ENCODE data around the gene PIP5K1A. TPM values are rescaled to one million over a fixed set of nuclear protein-coding genes. Genes with fewer than 3 reads are reported as not detected.

The PIP5K1A gene
- total and polyA plus RNA-seq, 9 of the 15 experiments (the other 6 are each of a cell fraction or from before 2014, with no cell fraction given), result 1.9 to 42.4 (median 18.8) TPM

DNA sequence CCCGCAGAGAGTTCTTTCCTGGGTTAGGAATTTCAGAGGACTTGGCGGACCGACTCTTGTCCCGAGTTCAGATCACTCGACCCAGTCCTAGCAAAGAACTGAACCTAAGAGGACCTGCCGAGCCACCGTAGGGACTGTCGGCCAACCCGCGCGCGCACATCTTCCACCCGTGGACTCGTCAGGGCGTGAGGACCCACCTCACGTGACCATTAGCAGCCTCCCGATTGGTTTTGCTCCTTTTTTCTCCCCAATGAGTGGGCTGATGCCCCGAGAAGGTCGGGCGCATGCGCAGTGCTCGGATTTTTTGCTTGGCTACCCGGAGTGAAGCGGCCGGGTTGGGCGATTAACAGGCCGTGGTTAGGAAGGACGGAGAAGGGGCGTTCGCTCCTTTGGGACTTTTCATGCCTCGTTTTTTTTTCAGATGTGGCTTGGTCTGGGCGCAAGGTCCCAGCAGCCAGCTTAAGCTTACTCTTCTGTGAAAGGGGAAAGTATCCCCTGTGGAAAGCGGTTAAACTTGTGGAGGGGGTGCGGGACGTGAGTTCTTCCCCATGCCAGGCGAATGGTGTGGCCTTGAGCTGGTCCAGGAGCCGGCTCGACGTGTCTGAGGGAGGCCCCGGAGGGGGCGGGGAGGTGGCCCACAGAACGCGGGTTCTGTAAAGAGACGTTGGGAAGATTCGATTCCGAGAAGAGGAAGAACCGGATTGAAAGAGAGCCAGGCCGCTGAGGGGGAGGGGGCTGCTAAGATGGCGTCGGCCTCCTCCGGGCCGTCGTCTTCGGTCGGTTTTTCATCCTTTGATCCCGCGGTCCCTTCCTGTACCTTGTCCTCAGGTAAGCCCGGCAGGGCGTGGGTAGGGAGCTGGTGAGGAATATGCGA, at the start of gene PIP5K1A (continued):
- TF ChIP-seq, protein P1, sequence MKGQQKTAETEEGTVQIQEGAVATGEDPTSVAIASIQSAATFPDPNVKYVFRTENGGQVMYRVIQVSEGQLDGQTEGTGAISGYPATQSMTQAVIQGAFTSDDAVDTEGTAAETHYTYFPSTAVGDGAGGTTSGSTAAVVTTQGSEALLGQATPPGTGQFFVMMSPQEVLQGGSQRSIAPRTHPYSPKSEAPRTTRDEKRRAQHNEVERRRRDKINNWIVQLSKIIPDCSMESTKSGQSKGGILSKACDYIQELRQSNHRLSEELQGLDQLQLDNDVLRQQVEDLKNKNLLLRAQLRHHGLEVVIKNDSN (CRISPR knock-in tag; IDR thresholded peaks at IDR 0.05), result peak; percentile 99
- TF ChIP-seq ZNF707 (CRISPR knock-in tag; conservative IDR thresholded peaks at IDR 0.05) (no peak), SRF (CRISPR knock-in tag; IDR thresholded peaks at IDR 0.05) (no peak), ZNF77 (CRISPR knock-in tag; IDR thresholded peaks at IDR 0.05) (no peak), EGR1 (conservative IDR thresholded peaks at IDR 0.05) (peak; percentile 55), THRAP3 (IDR thresholded peaks at IDR 0.05; ENCODE audit: borderline replicate concordance) (no peak), ZNF274 (IDR thresholded peaks at IDR 0.05; ENCODE audit: borderline replicate concordance, low read depth, low read length) (no peak), NCOA2 (IDR thresholded peaks at IDR 0.05; ENCODE audit: partially characterized antibody in 2 of 2) (no peak), POU5F1 (IDR thresholded peaks at IDR 0.05; ENCODE audit: borderline replicate concordance, low read depth, low read length, partially characterized antibody) (no peak), FOSL1 (tag; conservative IDR thresholded peaks at IDR 0.05) (no peak; the same call in 1 of the 2 replicates), CBX2 (IDR thresholded peaks at IDR 0.05; ENCODE audit: insufficient read depth, low read length, poor library complexity, severe bottlenecking) (no peak), KAT8 (IDR thresholded peaks at IDR 0.05; ENCODE audit: low read depth) (no peak), STAT5B (CRISPR knock-in tag; IDR thresholded peaks at IDR 0.05) (no peak), ZNF324 (CRISPR knock-in tag; IDR thresholded peaks at IDR 0.05) (no peak), ZBED1 (IDR thresholded peaks at IDR 0.05) (no peak), TSC22D4 (tag; IDR thresholded peaks at IDR 0.05) (no peak), KHSRP (IDR thresholded peaks at IDR 0.05) (no peak), SMARCE1 (IDR thresholded peaks at IDR 0.05) (no peak), ZNF124 (CRISPR knock-in tag; IDR thresholded peaks at IDR 0.05) (no peak), SMAD3 (CRISPR knock-in tag; conservative IDR thresholded peaks at IDR 0.05) (no peak), NR2F6 (CRISPR knock-in tag; IDR thresholded peaks at IDR 0.05) (no peak), BRCA1 (IDR thresholded peaks at IDR 0.05) (no peak), BRCA1 (CRISPR knock-in tag; IDR thresholded peaks at IDR 0.05) (no peak), EWSR1 (IDR thresholded peaks at IDR 0.05; ENCODE audit: borderline replicate concordance, low read depth, partially characterized antibody) (no peak)
- TF ChIP-seq, protein P2, sequence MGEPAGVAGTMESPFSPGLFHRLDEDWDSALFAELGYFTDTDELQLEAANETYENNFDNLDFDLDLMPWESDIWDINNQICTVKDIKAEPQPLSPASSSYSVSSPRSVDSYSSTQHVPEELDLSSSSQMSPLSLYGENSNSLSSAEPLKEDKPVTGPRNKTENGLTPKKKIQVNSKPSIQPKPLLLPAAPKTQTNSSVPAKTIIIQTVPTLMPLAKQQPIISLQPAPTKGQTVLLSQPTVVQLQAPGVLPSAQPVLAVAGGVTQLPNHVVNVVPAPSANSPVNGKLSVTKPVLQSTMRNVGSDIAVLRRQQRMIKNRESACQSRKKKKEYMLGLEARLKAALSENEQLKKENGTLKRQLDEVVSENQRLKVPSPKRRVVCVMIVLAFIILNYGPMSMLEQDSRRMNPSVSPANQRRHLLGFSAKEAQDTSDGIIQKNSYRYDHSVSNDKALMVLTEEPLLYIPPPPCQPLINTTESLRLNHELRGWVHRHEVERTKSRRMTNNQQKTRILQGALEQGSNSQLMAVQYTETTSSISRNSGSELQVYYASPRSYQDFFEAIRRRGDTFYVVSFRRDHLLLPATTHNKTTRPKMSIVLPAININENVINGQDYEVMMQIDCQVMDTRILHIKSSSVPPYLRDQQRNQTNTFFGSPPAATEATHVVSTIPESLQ (CRISPR knock-in tag; IDR thresholded peaks at IDR 0.05), result peak; percentile 45; the same call in 1 of the 2 replicates
- TF ChIP-seq, protein P3, sequence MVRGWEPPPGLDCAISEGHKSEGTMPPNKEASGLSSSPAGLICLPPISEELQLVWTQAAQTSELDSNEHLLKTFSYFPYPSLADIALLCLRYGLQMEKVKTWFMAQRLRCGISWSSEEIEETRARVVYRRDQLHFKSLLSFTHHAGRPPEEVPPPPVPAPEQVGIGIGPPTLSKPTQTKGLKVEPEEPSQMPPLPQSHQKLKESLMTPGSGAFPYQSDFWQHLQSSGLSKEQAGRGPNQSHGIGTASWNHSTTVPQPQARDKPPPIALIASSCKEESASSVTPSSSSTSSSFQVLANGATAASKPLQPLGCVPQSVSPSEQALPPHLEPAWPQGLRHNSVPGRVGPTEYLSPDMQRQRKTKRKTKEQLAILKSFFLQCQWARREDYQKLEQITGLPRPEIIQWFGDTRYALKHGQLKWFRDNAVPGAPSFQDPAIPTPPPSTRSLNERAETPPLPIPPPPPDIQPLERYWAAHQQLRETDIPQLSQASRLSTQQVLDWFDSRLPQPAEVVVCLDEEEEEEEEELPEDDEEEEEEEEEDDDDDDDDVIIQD (CRISPR knock-in tag; IDR thresholded peaks at IDR 0.05), result no peak

Measured in K562 (cell line).